HFF-Myc (cell line): ENCODE data around the gene ADRM1.

ENCODE experiments used
- DNase-seq: peaks from one replicate; pipeline ENCODE4 v3.0.0-alpha.2; 2011; ENCODE audit warnings: low read depth; ENCODE audit errors: extremely low read depth
- H3K4me3 ChIP-seq: replicated peaks from 2 replicates; pipeline ENCODE4 v1.5.1; 2011; ENCODE audit warnings: low read depth, mild to moderate bottlenecking, control low read depth, low read length
- TF ChIP-seq, protein P1 (sequence below): IDR thresholded peaks from 2 replicates; pipeline ENCODE4 v1.5.1; 2012; ENCODE audit warnings: mild to moderate bottlenecking, low read depth, low read length, control low read depth; ENCODE audit errors: missing control alignments

The ADRM1 gene

DNA sequence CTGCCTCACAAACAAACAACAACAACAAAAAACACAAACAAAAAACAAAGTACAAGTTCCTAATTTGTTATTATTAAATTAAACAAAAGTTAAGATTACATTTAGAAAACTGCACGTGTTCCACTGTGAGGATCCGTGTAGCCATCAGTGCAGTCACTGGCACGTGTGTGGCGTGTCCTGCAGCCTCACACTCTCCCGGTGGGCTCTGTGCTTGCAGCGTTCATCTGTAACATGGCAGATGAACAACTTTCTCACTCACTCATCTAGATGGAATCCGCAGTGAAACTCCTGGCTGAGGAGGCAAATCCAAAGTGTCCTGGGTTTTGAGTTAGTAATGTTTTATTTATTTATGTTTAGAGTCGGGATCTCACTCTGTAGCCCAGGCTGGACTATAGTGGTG lies 12.9 kb upstream of the ADRM1 start:
- H3K4me3 ChIP-seq = no peak overlapping the region
- TF ChIP-seq, protein P1, sequence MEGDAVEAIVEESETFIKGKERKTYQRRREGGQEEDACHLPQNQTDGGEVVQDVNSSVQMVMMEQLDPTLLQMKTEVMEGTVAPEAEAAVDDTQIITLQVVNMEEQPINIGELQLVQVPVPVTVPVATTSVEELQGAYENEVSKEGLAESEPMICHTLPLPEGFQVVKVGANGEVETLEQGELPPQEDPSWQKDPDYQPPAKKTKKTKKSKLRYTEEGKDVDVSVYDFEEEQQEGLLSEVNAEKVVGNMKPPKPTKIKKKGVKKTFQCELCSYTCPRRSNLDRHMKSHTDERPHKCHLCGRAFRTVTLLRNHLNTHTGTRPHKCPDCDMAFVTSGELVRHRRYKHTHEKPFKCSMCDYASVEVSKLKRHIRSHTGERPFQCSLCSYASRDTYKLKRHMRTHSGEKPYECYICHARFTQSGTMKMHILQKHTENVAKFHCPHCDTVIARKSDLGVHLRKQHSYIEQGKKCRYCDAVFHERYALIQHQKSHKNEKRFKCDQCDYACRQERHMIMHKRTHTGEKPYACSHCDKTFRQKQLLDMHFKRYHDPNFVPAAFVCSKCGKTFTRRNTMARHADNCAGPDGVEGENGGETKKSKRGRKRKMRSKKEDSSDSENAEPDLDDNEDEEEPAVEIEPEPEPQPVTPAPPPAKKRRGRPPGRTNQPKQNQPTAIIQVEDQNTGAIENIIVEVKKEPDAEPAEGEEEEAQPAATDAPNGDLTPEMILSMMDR = no peak
- DNase-seq = no peak

DNA sequence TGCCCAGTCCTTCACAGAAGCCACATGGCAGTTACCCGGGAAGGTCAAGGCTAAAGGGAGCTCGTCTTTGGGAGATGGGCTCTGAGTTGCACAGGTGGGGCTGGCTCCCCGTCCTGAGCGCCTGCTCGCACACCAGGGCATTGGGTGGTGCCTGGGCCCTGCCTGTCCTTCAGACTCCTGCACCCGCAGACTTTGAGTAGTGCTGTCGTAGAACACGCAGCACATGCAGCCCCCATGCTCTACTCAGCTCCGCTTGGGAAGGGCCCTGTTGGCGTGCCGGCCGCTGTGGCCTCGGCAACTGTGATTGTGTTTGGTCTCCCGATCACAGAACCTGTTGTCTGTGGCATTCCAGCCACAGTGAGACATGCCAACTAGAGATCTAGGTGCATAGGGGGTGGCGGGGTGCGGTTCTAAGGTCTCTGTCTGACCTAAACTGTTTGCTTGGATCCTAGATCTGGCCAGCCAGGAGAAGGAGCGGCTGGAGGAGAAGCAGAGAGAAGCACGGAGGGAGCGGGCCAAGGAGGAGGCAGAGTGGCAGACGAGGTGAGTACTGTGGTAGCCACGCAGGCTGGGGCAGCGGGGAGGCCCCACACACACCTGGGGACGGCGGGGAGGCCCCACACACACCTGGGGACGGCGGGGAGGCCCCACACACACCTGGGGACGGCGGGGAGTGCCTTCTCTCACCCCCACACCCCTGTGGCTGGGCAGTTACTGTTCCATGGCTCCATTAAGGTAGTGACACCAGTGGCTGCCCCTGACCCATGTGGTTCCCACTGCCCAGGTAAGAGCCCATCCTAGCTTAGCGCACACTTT lies 11.3 kb upstream of the ADRM1 start:
- TF ChIP-seq, protein P1 = no peak
- no peak overlapping the region for H3K4me3 ChIP-seq
- DNase-seq = no peak

DNA sequence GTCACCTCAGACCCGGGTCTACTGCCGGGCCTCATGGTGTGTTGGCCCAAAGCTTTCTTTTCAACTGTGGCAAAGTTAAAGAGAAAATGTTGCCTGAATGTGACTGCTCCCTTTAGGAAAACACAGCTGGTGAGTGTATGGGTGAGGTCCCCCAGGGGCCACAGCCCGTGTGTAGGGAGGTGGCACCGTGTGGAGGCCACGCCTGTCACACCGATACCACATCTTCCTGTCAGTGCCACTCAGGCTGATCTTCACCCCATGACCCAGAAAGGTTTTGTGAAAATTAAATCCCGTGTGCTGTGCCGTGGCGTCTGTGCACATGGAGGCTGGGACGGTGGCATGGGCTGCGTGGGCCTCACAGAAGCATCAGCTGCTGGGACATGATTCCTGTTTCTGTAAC lies 10.7 kb upstream of the ADRM1 start:
- H3K4me3 ChIP-seq = no peak overlapping the region
- DNase-seq = no peak
- TF ChIP-seq, protein P1 = no peak

DNA sequence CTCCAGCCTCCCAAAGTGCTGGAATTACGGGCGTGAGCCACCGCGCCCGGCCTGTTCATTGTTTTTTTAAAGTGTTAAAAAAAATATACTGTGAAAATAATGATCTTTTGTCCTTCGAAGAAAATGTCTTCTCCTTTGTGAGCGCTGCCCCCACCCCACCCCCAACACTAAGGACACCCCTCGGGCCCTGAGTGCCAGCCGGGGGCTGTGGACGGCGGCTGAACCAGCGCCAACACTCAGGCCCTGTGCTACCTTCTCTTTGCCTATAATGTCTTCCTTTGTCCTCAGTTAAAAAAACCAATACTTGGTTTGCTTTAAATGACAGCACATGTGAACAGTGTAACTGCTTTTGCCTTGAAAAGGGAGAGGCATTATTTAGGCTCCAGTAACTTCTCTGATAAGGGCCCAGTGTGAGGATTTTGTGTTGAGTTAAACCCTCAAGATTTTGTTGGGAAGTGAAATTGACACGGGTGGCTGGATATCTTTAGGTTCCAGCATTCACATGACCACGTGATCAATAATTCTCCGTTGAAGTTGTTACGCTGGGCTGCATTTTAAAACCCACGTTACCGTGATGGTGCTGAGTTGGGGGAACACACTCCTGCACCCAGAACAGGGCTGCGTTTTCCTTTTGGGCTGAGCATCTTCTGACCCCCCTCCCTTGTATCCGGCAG lies 9.5 kb upstream of the ADRM1 start:
- H3K4me3 ChIP-seq = no peak overlapping the region
- TF ChIP-seq, protein P1 = no peak
- no peak for DNase-seq

DNA sequence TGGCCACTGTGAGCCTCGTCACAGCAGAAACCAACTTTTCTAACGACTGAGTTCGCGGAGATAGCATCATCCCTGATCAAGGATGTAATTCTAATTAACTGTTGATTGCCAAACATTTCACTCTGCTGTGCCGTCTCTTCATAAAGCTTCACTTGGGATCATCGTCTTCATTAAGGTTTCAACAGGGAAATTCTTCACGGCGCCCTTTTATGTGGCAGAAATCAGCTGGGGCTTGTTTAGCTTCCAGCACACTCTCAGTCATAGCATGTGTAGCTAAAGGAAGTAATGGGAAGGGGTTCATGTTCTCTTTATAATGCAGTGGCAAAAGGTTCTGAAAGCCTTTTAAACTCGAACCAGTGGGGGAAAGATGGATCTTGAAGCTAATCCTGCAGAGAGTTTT lies 8.9 kb upstream of the ADRM1 start:
- TF ChIP-seq, protein P1 = no peak
- DNase-seq = no peak
- H3K4me3 ChIP-seq = no peak overlapping the region

DNA sequence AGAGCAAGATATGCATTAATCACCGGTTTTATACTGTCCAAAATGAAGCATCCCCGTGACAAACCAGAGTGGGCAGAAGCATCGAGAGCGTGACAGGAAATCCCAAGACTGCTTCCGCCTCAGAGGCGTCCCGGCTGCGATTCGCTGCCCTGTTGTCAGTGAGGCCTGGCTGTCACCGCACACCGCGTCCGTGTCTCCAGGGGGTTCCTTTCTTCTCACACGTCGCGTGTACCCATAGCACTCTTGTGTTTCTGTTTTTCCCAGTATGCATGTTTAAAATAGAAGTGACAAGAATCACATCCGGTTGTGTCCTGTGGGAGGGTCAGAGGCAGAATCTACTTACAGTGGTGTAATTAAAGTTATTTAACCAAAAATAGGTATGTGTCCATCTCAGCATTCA lies 8.3 kb upstream of the ADRM1 start:
- no peak overlapping the region for H3K4me3 ChIP-seq
- TF ChIP-seq, protein P1 = no peak
- no peak for DNase-seq
